HG02571 (cell line): ENCODE results near the gene HEXA.
"Not testable (repeated sequence)": the region's sequence is repeated elsewhere in the genome, so short reads cannot be mapped to it uniquely, and the experiment has no call there.

ENCODE experiments used
- ATAC-seq: cut with Tn5 transposase; IDR thresholded peaks from one replicate; pipeline ENCODE4 v1.9.1; 2021; ENCODE audit warnings: mild to moderate bottlenecking, moderate library complexity; ENCODE audit not compliant: unreplicated experiment

The HEXA gene

DNA sequence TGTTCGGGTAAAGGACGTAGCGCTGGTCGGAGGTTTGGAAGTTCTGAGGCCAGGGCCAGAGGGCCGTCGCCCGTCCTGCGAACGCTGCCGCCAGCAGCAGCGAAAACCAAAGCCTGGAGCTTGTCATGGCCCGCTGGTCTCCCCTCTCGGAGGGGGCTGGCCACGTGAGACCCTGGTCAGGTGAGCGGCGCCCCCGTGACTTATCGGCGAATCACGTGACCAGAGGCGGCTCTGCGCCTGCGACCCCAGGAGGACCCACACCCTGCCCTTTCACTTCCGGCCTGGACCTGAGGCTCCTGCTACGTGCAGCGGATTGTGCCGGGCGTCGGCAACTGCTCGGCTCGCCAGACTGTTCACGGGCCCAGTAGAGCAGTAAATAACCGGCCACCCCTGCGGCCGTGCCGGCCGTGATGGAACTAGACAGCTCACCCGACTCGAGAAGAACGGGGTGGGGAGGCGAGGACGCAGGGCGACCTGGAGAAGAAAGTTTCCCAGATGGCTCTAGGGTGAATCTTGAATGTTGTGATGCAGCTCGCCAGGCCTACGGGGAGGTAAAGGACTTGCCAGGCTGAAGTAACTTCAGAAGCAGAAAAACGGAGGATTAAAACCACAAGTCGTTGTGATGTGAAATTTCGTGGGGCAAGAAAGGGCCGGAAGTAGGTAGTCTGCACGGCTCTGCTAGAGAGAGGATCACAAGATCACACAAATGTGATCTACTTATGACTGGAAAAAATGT, at the start of gene HEXA:
Gene HEXA, minus strand, starts transcription at position 169 of the 736 bp plus-strand sequence. Its CDS starts 42 bp downstream, at position 127.
- peak; percentile 82 for ATAC-seq

DNA sequence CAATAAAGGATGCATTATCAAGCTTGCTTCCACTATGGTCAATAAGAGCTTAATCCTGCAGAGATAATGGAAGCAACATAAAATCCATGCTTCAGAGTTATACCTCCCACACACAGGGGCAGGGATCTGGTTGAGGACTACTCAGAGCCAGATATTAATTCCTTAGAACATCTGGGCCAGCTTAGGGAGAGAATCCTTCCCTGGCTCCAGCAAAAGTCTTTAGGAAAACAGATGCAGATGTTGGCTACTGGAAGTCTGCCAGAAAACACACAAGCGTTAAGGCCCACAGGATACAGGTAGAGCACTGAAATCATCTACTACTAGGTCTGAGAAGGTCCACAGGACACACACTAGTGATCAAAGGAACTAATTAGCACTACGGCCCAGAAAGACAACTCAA, 47.4 kb upstream of the HEXA start:
- no peak for ATAC-seq

DNA sequence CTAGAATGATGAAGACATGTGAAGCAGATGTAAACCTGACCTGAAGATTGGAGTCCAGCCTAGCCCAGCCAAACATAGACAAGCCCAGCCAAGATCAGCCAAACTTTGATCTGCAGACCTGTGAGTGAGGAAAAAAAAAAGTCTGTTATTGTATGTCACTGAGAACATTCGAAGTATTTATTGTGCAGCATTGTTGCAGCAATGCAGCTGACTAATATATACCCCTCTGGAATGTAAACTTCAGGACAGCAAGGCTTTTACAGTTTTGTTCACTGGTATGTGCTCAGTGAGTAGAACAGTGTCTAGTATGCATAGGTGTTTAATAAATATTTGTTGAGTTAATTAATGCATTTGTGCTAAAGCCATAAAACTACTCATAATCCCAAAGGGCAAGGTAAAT, 45.7 kb upstream of the HEXA start:
- ATAC-seq: no peak

DNA sequence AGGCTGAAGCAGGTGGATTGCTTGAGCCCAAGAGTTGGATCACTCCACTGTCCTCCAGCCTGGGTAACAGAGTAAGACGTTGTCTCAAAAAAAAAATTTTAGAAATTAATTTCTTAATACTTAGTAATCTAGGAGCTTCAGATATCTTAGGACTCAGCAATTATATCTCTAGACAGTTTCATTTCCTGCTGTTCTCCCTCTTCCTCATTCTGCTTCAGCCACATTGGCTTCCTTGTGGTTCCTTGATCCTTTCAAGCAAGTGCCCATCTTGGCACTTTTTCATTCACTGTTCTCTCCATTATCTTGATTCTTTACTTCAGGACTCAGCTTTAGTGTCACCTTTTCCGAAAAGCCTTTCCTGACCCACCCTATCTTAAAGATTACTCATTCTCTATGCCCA, 44.8 kb upstream of the HEXA start:
- ATAC-seq: no peak

DNA sequence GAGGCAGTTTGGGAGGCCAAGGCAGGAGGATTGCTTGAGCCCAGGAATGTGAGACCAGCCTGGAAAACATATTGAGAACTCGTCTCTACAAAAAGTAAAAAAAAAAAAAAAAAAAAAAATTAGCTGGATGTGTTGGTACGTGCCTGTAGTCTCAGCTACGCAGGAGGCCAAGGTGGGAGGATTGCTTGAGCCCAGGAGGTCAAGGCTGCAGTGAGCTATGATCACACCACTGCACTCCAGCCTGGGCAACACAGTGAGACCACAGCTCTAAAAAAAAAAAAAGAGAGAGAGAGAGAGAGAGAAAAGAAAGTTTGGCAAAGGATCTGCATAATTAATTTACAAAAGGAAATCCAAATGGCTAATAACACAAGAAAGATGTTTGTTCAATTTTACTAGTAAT, 44.0 kb upstream of the HEXA start:
- ATAC-seq: not testable (repeated sequence)

DNA sequence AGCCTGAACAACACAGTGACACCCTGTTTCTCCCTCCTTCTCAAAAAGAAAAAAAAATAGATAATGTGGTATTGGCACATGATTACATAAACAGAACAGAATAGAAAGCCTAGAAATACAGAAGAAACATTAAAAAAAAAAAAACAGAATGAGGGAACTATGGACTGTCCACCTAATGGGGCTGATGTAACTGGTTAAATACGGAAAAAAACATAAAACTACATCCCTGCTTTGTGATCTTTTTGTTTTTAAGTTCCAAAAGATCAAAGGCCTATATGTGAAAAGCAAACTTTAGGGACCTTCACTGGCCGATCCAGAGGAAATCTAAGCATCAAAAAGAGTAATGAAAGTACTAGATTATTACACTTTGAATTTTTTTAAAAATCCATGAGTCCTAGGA, 39.5 kb upstream of the HEXA start:
- ATAC-seq: no peak

DNA sequence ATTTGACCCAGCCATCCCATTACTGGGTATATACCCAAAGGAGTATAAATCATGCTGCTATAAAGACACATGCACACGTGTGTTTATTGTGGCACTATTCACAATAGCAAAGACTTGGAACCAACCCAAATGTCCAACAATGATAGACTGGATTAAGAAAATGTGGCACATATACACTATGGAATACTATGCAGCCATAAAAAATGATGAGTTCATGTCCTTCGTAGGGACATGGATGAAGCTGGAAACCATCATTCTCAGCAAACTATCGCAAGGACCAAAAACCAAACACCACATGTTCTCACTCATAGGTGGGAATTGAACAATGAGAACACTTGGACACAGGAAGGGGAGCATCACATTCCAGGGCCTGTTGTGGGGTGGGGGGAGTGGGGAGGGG, 37.5 kb upstream of the HEXA start:
- not testable (repeated sequence) for ATAC-seq

DNA sequence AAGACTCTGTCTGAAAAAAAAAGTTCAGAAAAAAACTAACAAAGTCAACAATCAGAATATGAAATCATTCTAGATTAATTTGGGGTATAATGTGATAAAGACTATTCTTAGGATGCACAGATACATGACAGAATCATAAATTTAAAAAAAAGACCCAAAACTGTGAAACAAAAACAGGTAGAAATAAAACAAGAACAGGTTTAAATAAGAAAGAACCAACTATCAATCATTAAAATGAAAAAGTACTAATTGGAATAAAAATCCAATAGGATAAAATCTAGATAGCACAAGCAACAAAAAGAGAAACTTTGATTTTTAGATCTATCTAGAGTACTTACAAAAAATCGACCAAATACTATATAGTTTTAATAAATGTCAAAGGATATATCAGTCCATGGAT, 35.7 kb upstream of the HEXA start:
- no peak for ATAC-seq

DNA sequence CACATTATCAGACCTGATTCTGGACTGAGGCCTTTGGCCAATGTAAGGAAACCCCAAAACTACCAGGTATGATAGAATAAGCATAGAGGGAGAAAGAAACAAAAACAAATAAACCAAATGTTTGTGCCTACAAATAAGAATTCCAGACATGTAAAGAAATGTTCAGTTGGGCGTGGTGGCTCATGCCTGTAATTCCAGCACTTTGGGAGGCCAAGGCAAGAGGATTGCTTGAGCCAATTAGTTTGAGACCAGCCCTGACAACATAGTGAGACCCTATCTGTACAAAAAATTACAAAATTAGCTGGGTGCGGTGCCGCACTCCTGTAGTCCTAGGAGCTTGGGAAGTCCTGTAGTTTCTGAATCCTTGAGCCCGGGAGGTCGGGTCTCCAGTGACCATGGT, 35.3 kb upstream of the HEXA start:
- no peak for ATAC-seq

DNA sequence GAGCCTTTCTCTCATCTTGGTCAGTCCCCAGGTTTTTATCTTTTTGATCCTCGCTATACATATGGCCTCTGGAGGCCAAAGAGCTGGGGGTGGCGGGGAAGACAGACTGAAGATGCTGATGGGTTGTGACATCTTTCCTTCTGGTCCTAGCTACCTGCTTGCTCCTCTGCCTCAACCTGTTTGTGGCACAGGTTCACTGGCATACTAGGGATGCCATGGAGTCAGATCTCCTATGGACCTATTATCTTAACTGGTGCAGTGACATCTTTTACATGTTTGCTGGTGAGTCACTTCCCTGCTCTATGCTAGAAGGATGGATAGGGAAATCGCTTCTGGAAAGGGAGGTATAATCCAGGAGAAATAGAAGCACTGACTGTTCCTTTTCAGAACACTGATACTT, 31.1 kb upstream of the HEXA start:
- ATAC-seq: no peak

DNA sequence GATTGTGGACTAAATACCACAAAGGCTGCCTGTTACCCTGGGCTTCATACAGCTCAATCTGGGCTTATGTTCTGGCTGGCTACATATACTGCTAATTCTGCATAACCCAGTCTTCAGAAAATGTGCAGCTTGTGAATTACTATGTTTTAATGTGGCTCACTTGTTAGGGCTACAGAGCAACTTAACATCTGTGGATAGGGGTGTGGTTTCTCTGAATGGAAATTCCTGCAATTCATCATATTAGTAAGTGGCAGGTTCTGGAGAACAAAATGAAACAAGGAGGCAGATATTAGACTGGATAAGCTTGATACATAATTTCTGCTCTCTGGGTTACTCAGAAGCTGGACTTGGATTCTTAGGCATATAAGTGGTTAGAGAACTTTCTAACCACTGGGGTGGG, 29.0 kb upstream of the HEXA start:
- no peak for ATAC-seq

DNA sequence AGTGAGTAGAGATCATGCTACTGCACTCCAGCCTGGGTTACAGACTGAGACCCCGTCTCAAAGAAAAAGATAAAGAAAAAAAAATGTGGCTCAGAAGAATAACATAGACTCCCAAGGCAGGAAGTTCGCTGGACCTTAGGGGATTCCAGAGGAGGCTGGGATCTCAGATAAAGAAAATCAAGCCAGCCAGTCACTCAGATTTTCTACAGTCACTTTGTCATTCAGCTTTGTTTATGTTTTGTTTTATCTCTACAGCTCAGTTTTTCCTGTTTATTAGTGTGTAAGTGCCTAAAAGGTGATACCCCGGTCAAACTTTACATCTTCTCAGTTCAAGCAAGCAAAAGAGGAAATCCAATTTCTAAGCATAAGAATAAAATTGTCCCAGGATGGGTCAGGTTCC, 28.5 kb upstream of the HEXA start:
- ATAC-seq: no peak

DNA sequence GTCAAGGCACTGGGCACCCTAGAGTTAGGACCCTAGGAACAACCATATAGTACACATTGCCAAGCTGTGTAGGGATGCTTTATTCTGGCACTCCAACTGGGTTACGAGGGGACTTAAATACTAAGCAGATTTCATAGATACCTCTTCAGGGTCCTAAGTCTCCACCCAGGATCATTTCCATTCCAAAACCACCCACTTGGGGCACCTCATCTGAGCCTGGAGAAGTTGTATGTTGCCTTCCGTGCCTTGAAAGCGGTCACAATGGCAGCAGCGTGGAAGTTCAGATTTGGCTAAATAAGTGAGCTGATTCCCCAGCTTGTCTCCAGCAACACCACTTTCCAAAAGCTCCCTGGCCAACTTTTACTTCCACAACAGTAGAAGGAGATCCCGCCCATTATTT, 26.9 kb upstream of the HEXA start:
- no peak for ATAC-seq

DNA sequence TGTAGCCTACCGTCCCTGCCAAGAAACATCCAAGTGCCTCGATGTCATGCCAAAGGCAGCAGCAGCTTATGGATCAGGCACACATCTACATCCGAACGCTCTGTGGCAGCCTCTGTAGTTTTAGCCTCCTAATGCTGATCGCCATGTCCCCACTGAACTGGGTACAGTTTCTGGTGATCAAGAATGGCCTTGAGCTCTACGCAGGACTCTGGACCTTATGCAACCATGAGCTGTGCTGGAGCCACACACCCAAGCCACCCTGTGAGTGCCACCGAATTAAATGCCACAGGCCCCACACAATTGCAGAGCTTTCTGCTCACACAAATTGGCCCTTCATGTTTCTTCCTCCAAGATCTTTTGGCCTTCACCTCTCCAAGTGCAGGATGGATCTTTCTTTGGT, 22.8 kb upstream of the HEXA start:
- no peak for ATAC-seq

DNA sequence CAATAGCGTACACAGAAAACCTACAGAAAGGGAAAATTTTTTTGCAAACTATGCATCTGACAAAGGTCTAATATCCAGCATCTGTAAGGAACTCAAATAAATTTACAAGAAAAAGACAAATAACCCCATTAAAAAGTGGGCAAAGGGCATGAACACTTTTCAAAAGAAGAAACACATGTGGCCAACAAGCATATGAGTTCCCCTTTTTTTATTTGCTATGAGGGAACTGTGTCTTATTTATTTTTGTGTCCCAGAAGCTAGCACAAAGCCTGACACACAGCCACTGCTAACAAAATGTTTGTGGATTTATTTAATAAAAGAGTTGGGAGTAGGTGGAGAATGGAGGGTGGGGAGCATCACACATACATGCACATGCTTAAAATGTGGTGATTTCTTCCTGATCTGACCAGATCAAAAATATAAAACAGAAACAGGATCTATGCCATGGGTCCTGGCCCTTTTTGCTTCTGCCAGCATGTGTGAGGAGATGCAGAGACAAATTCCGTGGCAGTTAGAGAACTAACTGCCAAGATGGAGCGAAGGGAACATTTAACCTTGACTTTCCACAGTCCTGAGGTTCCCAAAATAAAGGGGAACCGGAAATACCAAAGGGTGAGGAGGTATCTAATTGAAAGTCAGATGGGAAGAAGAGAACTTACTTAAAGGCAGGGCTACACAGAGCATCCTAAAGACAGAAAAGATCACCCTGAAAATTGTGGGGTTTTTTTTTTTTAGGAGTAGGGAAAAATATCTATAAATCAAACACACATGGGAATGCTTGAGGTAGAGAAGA, 22.2 kb upstream of the HEXA start, which contains the start of gene TMEM202:
Gene TMEM202, plus strand, starts transcription at position 510 of the 793 bp plus-strand sequence. Its CDS starts 22 bp downstream, at position 532.
- no peak for ATAC-seq

DNA sequence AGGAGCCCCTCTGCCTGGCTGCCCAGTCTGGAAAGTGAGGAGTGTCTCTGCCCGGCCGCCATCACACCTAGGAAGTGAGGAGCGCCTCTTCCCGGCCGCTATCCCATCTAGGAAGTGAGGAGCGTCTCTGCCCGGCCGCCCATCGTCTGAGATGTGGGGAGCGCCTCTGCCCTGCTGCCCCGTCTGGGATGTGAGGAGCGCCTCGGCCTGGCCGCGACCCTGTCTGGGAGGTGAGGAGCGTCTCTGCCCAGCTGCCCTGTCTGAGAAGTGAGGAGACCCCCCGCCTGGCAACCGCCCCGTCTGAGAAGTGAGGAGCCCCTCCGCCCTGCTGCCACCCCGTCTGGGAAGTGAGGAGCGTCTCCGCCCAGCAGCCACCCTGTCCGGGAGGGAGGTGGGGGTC, 20.5 kb upstream of the HEXA start:
- ATAC-seq: not testable (repeated sequence)

DNA sequence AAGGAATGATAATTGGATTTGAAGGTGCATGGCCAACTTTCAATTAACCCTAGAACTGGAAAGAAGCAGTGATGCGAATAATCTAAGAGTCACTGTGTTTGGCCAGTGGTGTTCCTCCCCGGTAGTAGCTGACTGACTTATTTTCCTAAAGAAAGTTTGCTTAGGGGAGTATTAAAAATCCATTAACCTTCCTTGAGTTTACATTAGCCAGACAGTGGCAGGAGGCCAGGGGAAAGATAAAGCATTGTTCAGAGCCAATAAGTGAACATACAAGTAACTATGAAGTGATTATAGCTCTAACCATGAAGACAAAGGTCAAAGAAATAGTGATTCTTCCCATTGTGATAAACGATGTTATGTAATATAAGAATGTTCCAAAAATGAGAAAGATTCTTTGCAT, 13.4 kb upstream of the HEXA start:
- ATAC-seq: no peak

DNA sequence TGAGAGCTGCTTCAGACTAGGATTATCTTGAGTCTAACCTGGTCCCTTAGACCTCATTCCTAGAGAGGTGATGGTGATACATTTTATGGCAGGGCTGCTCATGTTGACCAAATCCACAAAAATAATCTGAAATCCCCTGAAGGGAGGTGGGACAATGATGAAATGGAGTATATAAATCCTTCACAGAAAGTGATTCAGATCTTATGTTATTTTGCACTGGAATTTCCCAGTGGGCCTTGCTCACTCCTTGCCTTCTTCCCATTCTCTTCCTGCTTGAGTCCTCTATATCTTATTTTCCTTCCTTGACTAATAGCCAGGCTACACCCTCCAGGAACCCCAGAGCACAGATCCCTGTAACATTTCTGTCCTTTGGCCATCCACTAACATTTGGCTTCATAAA, 11.9 kb upstream of the HEXA start:
- ATAC-seq: no peak

DNA sequence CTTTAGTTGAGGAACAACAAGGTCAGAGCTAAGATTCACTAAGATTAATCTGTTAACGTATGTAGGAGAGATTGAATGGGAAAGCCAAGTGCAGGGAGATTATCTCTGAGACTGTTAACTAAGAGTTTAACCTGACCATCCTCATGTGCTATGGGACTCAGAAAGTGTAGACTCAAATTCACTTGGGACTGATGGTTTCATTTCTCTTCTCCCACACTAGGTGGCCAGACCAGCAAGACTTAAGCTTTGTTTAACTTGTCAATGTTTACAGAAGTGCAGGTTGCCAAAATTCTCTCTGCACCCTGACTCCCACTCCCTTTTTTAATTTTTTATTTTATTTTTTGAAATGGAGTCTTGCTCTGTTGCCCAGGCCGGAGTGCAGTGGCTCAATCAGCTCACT, 6.3 kb upstream of the HEXA start:
- ATAC-seq: no peak

DNA sequence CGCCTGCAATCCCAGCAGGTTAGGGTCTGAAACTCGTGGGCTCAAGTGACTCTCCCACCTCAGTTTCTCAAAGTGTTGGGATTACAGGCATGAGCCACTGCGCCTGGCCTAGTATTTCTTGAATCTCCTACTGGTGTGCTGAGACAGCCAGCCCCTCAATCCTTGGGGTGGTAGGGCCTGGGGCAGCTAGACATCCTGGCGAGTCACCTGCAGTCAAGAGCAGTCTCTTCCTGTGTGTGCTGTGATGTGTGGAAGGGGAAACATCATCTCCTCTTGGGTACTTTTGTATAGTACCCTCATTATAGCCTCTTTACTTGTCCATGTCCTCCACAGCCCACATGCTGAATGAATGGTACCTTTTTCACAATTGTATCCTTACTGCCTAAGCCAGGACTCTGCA, 4.9 kb upstream of the HEXA start:
- ATAC-seq: no peak

DNA sequence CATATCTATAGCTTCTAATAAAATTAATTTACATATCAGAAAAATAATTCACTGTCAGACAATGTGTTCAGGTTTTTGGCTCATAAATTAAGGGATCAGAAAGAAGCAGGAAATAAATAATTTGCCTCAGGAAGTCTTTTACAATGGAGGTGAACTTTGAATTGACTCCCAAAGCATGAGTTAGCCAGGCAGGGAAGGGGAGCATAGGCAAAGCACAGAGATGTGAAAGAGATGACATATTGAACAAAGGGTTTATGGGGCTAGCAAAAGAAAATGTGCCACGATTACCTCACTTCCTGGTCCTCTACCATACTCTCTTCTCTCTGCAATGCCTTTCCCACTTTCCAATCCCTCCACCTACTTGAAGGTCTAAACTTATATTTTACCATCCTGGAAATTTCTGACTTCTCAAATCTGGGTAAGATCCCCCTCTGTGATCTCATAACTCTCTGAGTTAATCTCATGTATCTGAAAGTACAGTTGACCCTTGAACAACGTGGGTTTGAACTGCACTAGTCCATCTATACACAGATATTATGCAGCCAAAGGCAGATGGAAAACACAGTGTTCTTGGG, 4.1 kb upstream of the HEXA start:
- no peak for ATAC-seq

DNA sequence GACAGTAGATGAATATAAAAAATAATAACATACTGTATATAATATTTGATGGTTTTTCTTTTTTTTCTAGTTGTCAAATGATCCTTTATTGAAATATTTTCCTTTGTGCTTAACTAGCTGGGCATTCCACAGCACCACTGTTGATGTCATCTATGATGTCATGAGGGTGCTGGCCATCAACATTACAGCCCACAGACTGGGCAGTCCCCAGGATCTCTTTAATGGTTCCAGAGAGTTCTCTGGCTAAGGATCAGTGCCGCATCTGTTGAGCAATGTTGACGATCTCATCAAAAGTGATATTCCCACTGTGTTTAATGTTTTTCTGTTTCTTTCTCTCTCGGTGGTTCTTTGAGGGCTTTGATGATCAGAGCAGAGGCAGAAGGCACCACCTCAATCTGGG, 3.3 kb upstream of the HEXA start:
- ATAC-seq: not testable (repeated sequence)
